DND-41 (cell line): Measurements from ENCODE around the gene SIRPA.

Source experiments
- ATAC-seq: fragments of 200-7000 bp; cut with Tn5 transposase; 3 replicates; pipeline ENCODE4 v1.9.1; 2021; ENCODE audit warnings: low read depth; ENCODE audit not compliant: insufficient read depth
- DNase-seq: peaks from one replicate; pipeline ENCODE4 v3.0.0-alpha.2; 2020
- H2AFZ ChIP-seq: 2 replicates; pipeline ENCODE4 v1.6.0; 2012; ENCODE audit warnings: low read depth, low read length
- H3K27ac ChIP-seq: 2 replicates; pipeline ENCODE4 v1.5.1; 2012; ENCODE audit warnings: low read length, inconsistent platforms
- H3K27me3 ChIP-seq: fragments of 200-600 bp; sonication (generic); 2 replicates; pipeline ENCODE4 v1.6.0; 2012; ENCODE audit warnings: low read length, mild to moderate bottlenecking, inconsistent platforms; ENCODE audit not compliant: insufficient read depth, poor library complexity
- H3K36me3 ChIP-seq: 2 replicates; pipeline ENCODE4 v1.5.1; 2012; ENCODE audit warnings: low read length, inconsistent platforms; ENCODE audit not compliant: insufficient read depth
- H3K4me1 ChIP-seq: 2 replicates; pipeline ENCODE4 v1.5.1; 2012; ENCODE audit warnings: mild to moderate bottlenecking, low read length; ENCODE audit not compliant: insufficient read depth
- H3K4me2 ChIP-seq: 2 replicates; pipeline ENCODE4 v1.6.0; 2012; ENCODE audit warnings: mild to moderate bottlenecking, moderate library complexity, low read length, inconsistent platforms; ENCODE audit not compliant: insufficient read depth
- H3K4me3 ChIP-seq, 2 experiments: fragments of 200-600 bp in 1 of 2; shearing (Covaris generic) in 1 of 2; 2 replicates each; pipeline ENCODE4 v1.5.1; 2012 to 2016; ENCODE audit warnings: inconsistent platforms in 2 of 2, low read length in 2 of 2, mild to moderate bottlenecking in 2 of 2, low read depth in 1 of 2, moderate library complexity in 1 of 2
- H3K79me2 ChIP-seq: 2 replicates; pipeline ENCODE4 v1.6.0; 2012; ENCODE audit warnings: low read length, inconsistent platforms; ENCODE audit not compliant: insufficient read depth
- H3K9ac ChIP-seq: 2 replicates; pipeline ENCODE4 v1.6.0; 2012; ENCODE audit warnings: low read depth, mild to moderate bottlenecking, inconsistent platforms, low read length, moderate library complexity
- H3K9me3 ChIP-seq: 2 replicates; pipeline ENCODE4 v1.5.1; 2012; ENCODE audit warnings: low read length, moderate library complexity, mild to moderate bottlenecking, inconsistent platforms; ENCODE audit not compliant: insufficient read depth, severe bottlenecking
- H4K20me1 ChIP-seq: 2 replicates; pipeline ENCODE4 v1.6.0; 2012; ENCODE audit warnings: low read length; ENCODE audit not compliant: insufficient read depth
- EZH2 ChIP-seq: IDR thresholded peaks from 3 replicates; pipeline ENCODE4 v1.6.1; 2012; ENCODE audit warnings: borderline replicate concordance, low read depth, mild to moderate bottlenecking, moderate library complexity, low read length, inconsistent platforms; ENCODE audit not compliant: severe bottlenecking
- TF ChIP-seq, protein P1 (sequence below): IDR thresholded peaks from 2 replicates; pipeline ENCODE4 v1.5.1; 2012; ENCODE audit warnings: borderline replicate concordance, low read length, moderate library complexity, mild to moderate bottlenecking; ENCODE audit not compliant: poor library complexity, severe bottlenecking; ENCODE audit errors: extremely low read depth

The SIRPA gene

DNA sequence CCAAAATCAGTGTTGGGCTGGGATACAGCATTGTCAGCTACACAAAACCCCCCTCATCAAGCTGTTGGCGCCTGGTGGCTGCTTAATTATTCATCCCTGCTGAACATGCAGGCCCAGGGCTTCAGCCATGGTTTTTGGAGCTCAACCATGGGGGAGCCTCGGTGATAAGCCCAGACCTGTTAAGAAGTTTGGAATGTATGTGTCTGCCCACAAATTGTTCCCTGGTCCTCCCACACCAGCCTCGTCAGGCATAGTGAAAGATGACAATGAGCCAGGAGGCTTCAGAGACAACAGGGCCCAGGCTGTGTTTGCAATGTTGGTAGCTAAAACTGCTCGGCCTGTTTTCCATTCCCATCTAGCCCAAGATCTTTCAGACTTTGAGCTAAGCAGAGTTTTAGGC is 34.8 kb upstream of the SIRPA start:
- Histone ChIP-seq H3K9me3 (no peaks in the 10 kb centered on the region), H3K4me3 (no peak overlapping the region), H3K27me3 (peaks cover 11% of the 10 kb centered on the region), H3K79me2 (no peaks in the 10 kb centered on the region), H3K4me1 (no peaks in the 10 kb centered on the region), H3K36me3 (no peaks in the 10 kb centered on the region), H3K4me2 (no peak overlapping the region), H4K20me1 (no peaks in the 10 kb centered on the region), H3K27ac (no peak overlapping the region), H2AFZ (no peak overlapping the region), H3K9ac (no peak overlapping the region)
- TF ChIP-seq, protein P1, sequence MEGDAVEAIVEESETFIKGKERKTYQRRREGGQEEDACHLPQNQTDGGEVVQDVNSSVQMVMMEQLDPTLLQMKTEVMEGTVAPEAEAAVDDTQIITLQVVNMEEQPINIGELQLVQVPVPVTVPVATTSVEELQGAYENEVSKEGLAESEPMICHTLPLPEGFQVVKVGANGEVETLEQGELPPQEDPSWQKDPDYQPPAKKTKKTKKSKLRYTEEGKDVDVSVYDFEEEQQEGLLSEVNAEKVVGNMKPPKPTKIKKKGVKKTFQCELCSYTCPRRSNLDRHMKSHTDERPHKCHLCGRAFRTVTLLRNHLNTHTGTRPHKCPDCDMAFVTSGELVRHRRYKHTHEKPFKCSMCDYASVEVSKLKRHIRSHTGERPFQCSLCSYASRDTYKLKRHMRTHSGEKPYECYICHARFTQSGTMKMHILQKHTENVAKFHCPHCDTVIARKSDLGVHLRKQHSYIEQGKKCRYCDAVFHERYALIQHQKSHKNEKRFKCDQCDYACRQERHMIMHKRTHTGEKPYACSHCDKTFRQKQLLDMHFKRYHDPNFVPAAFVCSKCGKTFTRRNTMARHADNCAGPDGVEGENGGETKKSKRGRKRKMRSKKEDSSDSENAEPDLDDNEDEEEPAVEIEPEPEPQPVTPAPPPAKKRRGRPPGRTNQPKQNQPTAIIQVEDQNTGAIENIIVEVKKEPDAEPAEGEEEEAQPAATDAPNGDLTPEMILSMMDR = no peak
- no peak for TF ChIP-seq EZH2
- DNase-seq = no peak
- ATAC-seq = no peak

DNA sequence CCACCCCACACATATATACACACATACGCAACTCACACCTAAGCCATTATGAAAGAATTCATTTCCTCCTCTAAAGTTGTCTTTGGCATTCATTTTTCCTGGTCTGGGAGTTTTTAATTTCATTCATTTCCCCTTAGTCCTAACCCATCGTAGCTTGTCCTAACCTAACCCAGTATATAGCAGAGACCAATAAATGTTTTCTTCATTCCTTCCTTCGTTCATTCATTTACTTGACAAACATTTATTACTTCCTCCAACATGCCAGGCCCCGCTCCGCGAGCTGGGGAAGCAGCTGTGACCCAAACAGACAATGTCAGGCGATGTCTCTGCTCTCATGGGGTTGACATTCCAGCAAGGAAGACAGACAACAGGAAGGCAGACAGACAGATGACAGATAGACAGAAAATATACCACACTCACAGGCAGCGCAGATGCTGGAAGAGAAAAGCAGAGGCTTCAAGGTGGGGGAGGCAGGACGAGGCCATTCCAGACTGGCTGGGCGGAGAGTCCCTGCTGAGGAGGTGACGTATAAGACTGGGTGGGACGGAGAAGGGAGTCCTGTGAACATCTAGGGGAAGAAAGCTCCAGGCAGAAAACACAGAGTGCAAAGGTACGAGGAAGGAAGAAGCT is 33.7 kb upstream of the SIRPA start:
- Histone ChIP-seq H3K9ac (no peak overlapping the region), H3K4me2 (no peak overlapping the region), H3K36me3 (no peaks in the 10 kb centered on the region), H3K27me3 (peaks cover 11% of the 10 kb centered on the region), H2AFZ (no peak overlapping the region), H3K4me1 (no peaks in the 10 kb centered on the region), H3K27ac (no peak overlapping the region), H4K20me1 (no peaks in the 10 kb centered on the region), H3K79me2 (no peaks in the 10 kb centered on the region), H3K4me3 (no peak overlapping the region), H3K9me3 (no peaks in the 10 kb centered on the region)
- no peak for ATAC-seq
- DNase-seq = no peak
- TF ChIP-seq, protein P1 = no peak
- TF ChIP-seq EZH2 = no peak

DNA sequence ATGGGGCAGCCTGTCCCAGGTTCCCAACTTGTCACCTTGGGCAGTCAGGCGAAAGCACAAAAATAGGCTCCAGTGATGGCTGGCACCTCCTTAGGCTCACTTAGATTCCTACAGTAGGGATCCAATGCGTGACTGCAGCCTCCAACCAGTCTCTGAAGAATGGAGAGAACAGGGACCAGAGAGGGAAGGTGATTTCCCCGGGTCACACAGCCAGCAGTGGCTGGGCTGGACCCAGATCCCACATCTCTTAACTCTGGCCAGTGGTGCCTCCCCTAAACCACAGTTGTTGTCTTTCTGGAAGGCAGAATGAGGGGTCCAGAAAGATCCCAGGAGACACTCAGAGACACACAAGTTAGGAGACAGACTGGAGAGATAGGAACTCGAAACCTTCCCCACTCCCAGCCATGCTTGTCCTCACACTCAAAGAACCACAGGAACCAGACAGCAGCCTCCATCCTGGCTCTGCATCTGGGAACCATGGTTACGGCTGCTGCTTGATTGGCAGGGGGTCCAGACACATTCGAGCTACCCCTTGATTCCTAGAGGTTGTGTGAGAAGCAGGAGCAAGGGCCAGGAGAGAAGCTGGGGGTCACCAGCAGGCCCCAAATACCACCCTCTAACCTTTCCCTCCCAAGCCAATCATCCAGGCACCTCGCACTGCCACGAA is 33.1 kb upstream of the SIRPA start:
- DNase-seq (no peak), ATAC-seq (no peak)
- peaks cover 11% of the 10 kb centered on the region for H3K27me3 ChIP-seq
- H3K9me3 ChIP-seq = no peaks in the 10 kb centered on the region
- H3K9ac ChIP-seq = no peak overlapping the region
- H3K4me2 ChIP-seq = no peak overlapping the region
- no peak overlapping the region for H2AFZ ChIP-seq
- no peak overlapping the region for H3K4me3 ChIP-seq
- TF ChIP-seq, protein P1 = no peak
- TF ChIP-seq EZH2 = no peak
- H3K4me1 ChIP-seq = no peaks in the 10 kb centered on the region
- H3K27ac ChIP-seq = no peak overlapping the region
- no peaks in the 10 kb centered on the region for H4K20me1 ChIP-seq
- no peaks in the 10 kb centered on the region for H3K36me3 ChIP-seq
- no peaks in the 10 kb centered on the region for H3K79me2 ChIP-seq
